Mesodermal cell (in vitro differentiated cells): ENCODE data around the gene NECTIN4. TPM values are rescaled to one million over a fixed set of nuclear protein-coding genes. Genes with fewer than 3 reads are reported as not detected.

Source experiments
- H3K27ac ChIP-seq: 2 replicates; pipeline ENCODE4 v1.7.0; 2013; ENCODE audit warnings: mild to moderate bottlenecking, low read depth, low read length, moderate library complexity; ENCODE audit not compliant: severe bottlenecking
- H3K36me3 ChIP-seq: 2 replicates; pipeline ENCODE4 v1.7.1; 2013; ENCODE audit warnings: mild to moderate bottlenecking, low read length, moderate library complexity; ENCODE audit not compliant: control insufficient read depth, insufficient read depth
- H3K4me1 ChIP-seq: one replicate; pipeline ENCODE4 v1.7.1; 2013; ENCODE audit warnings: mild to moderate bottlenecking, low read length; ENCODE audit not compliant: insufficient read depth, control insufficient read depth, poor library complexity, severe bottlenecking
- H3K4me3 ChIP-seq: 2 replicates; pipeline ENCODE4 v1.7.0; 2013; ENCODE audit warnings: low read length, control low read depth, mild to moderate bottlenecking; ENCODE audit not compliant: insufficient read depth, poor library complexity, severe bottlenecking; ENCODE audit errors: extremely low read depth
- H3K9me3 ChIP-seq: 2 replicates; pipeline ENCODE4 v1.7.1; 2013; ENCODE audit warnings: mild to moderate bottlenecking, low read length, moderate library complexity; ENCODE audit not compliant: control insufficient read depth
- WGBS, 2 experiments: methylation state at CpG; one replicate each; pipeline ENCODE4 v1.1.5; 2013; ENCODE audit warnings: missing lambda C conversion rate in 2 of 2; ENCODE audit not compliant: insufficient coverage in 2 of 2; 5-methylcytosine and 5-hydroxymethylcytosine counted together
- polyA plus RNA-seq, 2 experiments: library from polyadenylated mRNA; stranded (reverse); fragments of 50-300 nt; gene quantifications; one replicate each; pipeline ENCODE4 v1.2.3, GENCODE V29; 2013

NECTIN4 gene
- 0.37 TPM for polyA plus RNA-seq (2013, experiment 1 of 2)
- 0.56 TPM for polyA plus RNA-seq (2013, experiment 2 of 2)

DNA sequence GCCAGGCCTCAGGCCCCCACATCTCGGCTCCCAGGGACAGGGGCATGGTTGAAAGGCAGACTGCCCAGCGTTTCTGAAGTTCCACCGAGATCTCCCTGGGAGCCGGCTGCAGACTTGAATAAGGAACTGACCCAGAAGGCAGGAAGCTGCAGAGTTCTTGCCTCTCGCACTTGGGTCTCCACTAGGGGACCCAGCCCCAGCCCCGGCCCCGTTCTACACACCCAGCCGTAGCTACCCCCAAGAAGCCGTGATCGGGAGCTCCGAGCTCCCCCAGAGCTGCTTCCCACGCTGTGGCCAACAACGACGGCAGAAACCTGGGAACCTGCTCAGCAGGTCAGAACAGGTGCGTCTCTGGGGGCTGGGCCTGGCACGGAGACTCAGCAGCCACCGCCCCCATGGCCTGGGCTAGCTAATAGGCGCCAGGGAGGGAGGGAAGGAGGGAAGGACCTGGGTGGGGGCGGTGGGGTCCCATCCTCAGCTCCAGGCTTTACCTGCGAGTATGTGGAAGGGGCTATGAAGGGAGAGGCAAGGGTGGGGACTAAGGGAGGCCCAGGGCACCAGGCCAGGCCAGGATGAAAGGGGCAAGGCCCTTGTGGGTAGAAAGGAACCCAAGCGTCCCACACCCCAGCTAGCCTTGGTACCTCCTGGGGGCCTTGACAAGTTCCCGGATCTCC, at the start of gene NECTIN4:
TSS of gene NECTIN4 (minus strand) at position 308 of the 674 bp plus-strand sequence. CDS start at position 46, 262 bp downstream.
- WGBS, 2 experiments, result 83 to 90% methylated on average over 16 to 21 of the region's 22 CpGs
- Histone ChIP-seq H3K36me3 (no peaks in the 10 kb centered on the region), H3K27ac (no peak within 1 kb of the TSS), H3K9me3 (no peaks in the 10 kb centered on the region), H3K4me3 (no peak within 1 kb of the TSS), H3K4me1 (peaks cover 28% of the 10 kb centered on the region)

DNA sequence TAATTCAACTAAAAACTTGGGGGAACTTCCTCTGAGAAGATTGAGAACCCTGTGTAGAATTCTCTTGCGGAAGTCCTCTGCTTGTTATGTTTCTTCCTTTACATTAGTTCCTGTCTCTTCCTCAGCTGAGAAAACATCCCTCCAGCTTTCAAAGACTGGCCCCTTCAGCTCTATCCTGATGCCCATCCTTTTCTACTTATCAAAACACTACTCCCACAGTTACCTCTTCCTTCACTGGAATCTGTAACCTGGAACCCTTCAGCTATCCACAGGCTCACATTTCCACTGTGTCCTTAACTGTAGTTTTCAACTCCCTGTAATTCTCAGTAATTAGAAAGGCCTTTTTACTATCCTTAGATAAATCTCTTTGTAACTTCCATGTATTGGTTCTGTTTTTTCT, 49.1 kb upstream of the NECTIN4 start:
- H3K4me3 ChIP-seq, result no peak overlapping the region
- peaks cover 12% of the 10 kb centered on the region for H3K4me1 ChIP-seq
- no peak overlapping the region for H3K27ac ChIP-seq
- peaks cover 9% of the 10 kb centered on the region for H3K36me3 ChIP-seq
- no peaks in the 10 kb centered on the region for H3K9me3 ChIP-seq
- 88 to 100% methylated on average over 1 of the region's 1 CpG for WGBS, 2 experiments

DNA sequence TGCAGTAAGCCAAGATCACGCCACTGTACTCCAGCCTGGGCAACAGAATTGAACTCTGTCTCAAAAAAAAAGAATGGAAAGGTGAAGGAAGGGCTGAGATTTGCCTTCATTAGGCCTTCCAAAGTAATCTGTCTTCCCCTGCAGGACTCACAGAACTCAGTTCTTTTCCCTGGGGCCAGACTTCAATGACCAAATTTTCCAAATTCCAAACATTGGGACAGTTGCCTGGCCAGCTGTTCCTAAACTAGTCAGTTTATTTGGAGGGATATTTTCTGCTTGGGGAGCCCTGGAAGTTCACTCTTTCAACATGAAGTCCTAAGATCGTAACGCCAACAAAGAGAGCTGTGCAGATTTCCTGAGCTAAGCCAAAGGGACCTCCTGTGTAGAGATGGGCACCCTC, 48.5 kb upstream of the NECTIN4 start:
- WGBS, 2 experiments, result 89 to 91% methylated on average over 1 to 3 of the region's 3 CpGs
- peaks cover 12% of the 10 kb centered on the region for H3K4me1 ChIP-seq

DNA sequence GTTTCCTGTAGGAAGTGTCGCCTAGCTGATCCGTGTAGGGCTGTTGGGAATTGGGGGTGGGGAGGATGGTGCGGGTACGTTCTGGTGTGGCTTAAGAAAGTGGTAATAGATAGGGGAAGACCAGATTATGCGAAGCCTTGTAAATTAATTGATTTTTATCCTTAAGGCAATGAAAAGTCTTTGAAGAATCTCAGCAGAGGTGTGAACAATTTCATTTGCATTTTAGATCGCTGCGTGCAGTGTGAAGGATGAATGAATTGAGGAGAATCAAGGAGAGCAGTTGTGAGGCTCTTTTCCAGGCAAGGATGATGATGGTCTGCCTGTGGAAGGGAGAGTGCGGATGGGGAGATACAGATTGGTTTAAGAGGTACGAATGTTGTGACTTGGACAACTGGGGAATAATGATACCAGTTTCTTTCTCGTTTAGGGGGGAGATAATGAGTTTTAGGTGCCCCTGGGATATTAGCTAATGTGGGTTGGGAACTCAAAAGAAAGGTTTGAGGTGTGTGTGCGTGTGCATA, 43.9 kb upstream of the NECTIN4 start:
- Histone ChIP-seq H3K4me1 (peaks cover 9% of the 10 kb centered on the region), H3K9me3 (no peaks in the 10 kb centered on the region), H3K4me3 (peak overlapping the region; percentile 94), H3K27ac (peak overlapping the region; percentile 99), H3K36me3 (peaks cover 32% of the 10 kb centered on the region)
- WGBS, 2 experiments, result 1% methylated on average over 9 to 11 of the region's 11 CpGs

More for the DNA sequence above, 48.5 kb upstream of the NECTIN4 start:
- Histone ChIP-seq H3K27ac (no peak overlapping the region), H3K9me3 (no peaks in the 10 kb centered on the region), H3K4me3 (no peak overlapping the region), H3K36me3 (peaks cover 9% of the 10 kb centered on the region)

DNA sequence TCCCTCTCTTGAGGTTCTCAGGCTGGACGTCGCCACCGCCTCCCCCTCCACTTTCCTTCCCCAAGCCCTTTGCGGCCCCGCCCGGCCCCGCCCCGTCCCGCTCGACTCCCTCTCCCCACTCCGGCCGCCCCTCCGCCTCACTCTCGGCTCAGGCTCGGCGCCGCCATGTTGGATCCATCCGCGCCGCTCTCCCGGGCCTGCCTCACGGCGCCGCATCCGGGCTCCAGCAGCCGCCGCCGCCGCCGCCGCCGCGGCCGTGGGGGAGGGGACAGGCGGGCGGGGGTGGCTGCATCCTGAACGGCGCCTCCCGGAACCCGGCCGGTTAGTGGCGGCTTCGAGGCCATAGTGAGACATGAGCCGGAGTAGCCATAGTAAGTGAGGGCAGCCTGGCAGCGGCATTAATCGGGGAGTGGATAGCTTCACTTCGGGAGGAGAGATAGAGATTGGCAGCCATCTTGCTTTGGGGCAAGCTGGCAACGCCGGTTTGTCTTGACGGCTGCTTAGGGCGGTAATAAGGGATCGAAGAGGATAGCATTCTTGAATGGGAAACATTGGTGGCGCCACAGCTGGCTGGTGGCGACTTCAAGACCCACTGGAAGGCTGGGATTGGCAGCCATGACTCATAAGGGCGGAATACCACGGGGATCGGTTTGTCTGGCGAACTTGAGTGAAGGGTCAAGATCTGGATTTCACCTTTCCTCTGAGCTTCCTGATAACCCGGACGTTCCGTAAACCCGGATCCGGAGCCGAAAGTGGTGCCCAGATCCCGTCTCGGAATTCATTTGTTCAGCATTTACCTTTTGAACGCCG, 43.3 kb upstream of the NECTIN4 start, which contains the start of gene DEDD:
TSS of gene DEDD (minus strand) at position 258 of the 810 bp plus-strand sequence. CDS start 8,205 bp downstream, outside the sequence.
- H3K9me3 ChIP-seq, result no peaks in the 10 kb centered on the region
- peak within 1 kb of the TSS; percentile 99 for H3K27ac ChIP-seq
- H3K36me3 ChIP-seq, result peaks cover 38% of the 10 kb centered on the region
- WGBS, 2 experiments, result 0% methylated on average over 44 to 49 of the region's 68 CpGs
- H3K4me3 ChIP-seq, result peak within 1 kb of the TSS; percentile 94
- peaks cover 3% of the 10 kb centered on the region for H3K4me1 ChIP-seq

DNA sequence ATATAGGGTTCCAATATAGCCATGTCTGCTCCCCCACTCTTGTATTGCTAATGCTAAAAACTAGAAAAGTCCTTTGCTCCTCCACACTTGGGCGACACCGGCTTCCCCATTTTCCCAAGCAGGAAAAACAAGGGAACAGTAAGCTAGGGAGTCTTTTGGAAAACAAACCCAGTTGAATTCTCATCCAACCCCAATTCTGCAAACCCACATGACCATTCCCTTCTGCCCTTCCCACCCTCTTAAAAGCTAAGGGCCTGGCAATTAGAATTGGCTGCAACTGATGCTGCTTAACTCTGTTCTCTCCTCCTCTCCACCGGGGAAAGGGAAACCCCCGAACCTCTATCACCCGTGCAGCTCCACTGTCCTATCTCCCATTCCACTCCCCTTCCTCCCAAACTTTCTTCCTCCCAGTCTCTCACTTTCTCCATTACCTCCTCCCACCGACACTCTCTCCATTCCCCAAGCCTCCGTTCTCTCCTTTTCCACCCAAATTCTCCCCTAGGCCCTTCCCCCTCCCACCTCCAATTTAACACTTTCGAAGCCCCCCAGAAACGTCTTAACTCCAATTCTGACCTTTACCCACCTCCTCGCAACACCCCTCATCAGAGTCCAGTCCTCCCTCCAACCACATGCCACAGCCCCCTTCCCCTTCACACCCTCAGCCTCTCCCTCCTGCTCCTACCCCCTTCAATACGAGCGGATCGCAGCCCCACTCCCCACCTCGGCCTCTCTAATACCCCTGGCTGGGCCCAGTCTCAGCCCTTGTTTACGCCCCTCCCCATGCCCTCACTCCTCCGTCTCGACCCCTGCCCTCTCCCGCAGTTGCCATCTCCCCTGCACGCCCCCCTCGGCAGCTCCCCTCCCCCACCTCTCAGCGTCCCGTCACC, 42.4 kb upstream of the NECTIN4 start:
- Histone ChIP-seq H3K36me3 (peaks cover 47% of the 10 kb centered on the region), H3K9me3 (no peaks in the 10 kb centered on the region), H3K27ac (peak overlapping the region; percentile 99), H3K4me1 (no peaks in the 10 kb centered on the region), H3K4me3 (peak overlapping the region; percentile 94)
- WGBS, 2 experiments, result 1% methylated on average over 12 to 20 of the region's 22 CpGs

DNA sequence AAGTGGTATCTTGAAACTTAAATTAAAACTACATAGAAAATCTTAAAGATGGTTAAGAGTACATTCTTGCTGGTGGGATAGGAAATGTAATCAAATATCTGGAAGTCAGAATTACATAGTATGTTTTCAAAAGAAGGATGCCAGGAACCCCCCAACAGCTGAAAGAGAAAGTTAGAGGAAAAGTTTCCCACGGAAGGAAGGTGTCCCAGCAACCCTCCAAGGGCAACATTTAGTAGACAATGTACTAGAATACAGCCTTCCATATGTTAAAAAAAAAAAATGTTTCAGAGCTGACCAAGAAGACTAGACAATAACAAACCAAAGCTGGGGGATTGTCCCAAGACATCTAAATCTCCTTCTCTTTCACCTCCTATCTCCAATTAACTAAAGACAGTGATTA, 40.9 kb upstream of the NECTIN4 start:
- H3K4me1 ChIP-seq, result no peaks in the 10 kb centered on the region
- H3K27ac ChIP-seq, result no peak overlapping the region
- peaks cover 56% of the 10 kb centered on the region for H3K36me3 ChIP-seq
- H3K9me3 ChIP-seq, result no peaks in the 10 kb centered on the region
- WGBS, 2 experiments, result no CpG with 5 or more reads among the region's 1 CpG
- H3K4me3 ChIP-seq, result peak overlapping the region; percentile 94

DNA sequence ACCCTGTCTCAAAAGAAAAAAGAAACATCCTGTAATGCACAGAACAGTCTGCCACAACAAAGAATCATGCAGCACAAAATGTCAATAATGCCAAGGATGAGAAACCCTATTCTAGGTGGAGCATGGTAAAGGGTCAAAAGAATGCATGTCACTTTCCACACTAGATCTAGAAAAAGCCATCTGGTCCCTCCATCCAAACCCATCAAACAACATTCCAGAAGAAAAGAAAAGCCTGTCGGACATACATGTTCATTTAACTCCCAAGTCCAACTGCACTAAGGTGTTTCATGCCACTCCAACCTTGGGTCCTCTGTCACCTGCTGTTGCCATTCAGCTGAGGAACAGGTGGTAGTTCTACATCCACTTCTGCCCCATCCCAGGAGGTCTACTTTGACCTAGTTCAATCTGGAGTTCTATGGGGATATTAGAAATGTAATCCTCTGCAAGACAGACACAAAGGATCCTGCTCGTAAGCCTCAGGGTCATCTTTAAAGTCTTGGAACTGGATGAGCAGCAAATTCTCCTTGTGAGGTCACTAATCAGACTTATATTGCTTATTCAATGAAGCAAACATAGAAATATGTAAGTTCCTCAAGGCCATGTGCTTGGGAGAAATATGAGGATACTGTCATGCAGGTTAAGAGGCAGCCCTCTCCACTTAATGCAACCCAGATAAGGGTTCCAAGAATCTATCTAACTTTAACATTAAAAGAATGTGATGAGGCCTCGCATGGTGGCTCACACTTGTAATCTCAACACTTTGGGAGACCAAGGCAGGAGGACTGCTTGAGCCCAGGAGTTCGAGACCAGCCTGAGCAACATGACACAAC, 39.4 kb upstream of the NECTIN4 start:
- Histone ChIP-seq H3K36me3 (peaks cover 65% of the 10 kb centered on the region), H3K4me3 (no peak overlapping the region), H3K9me3 (no peaks in the 10 kb centered on the region), H3K27ac (no peak overlapping the region), H3K4me1 (no peaks in the 10 kb centered on the region)
- WGBS, 2 experiments, result 90 to 100% methylated on average over 3 of the region's 4 CpGs

DNA sequence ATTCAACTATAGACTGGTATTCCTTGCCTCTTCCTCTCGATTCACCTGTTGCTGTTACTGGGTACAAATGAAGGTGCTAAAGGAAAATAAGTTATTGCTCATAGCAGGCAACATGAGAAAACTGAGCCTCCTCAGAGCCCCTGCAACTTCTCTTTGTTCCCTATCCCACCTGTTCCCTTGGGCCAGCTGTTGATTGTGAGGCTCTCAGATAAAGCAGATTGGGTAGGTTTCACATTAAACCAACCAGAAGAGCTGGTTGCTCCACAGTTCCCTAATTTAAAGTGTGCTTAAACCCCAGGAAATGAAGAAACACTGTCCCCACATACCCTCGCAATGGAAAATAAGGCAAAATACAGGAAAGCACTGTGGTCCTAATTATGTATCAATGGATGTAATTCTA, 38.3 kb upstream of the NECTIN4 start:
- Histone ChIP-seq H3K4me3 (no peak overlapping the region), H3K27ac (no peak overlapping the region), H3K36me3 (peaks cover 76% of the 10 kb centered on the region), H3K4me1 (no peaks in the 10 kb centered on the region), H3K9me3 (no peaks in the 10 kb centered on the region)
- WGBS, 2 experiments, result 100% methylated on average over 1 of the region's 2 CpGs; no CpG with 5 or more reads in 1 of the 2 experiments
